HG03354 (cell line): ENCODE data around the gene FOXP1.

Experiments used
- ATAC-seq: cut with Tn5 transposase; IDR thresholded peaks from one replicate; pipeline ENCODE4 v1.9.1; 2021; ENCODE audit warnings: mild to moderate bottlenecking; ENCODE audit not compliant: unreplicated experiment, poor library complexity, severe bottlenecking

Gene FOXP1

DNA sequence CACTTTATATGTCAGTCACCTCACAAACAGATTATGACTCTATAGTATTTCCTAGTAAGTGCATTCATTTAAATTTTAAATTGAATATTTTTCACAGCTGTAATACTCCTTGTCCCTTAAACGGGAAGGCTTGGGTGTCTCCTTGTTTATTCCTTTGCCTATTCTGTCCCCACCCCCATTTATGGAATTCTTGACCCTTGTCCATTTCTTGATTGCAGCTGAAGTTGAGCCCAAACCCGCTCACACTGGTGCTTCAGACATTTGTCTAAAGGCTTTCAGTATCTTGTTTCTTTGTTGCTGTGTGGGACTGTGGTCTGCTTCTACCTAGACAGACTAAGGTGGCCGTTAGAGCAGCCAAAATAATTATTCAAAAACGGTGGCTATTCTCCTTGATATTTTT is 449.7 kb downstream of the FOXP1 start:
- no peak for ATAC-seq

DNA sequence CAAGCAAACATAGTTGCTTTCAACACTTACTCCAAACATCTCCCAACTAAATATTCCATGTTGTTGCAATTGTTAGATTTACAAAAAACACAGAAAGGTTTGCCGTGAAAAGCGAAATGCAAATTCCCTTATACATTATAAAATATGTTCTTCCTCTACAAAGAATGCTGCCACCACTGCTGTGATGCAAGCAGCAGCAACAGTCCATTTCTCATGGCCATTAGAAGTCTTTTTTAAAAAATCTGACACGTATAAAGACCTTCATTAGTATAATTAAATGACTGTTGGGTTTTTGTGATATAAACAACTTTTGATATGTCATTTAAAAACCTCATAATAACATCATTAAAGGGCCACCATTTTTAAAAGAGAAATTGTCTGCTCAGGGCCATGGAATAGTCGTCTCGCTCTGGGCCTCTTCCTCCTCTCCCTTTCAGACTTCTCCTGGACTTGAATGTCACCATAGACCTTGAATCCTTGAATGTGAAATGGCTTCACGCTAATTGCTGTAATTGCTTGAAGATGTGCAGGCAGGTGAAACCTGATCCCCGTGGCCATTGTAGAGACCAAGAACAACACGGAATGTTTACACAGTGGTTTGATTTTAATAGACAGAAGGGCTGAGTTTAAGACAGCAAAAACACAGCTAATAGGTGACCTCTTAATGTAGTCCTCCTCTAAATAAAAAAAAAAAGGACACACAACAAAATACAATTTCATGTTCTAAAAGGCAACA is 450.4 kb downstream of the FOXP1 start:
- no peak for ATAC-seq

DNA sequence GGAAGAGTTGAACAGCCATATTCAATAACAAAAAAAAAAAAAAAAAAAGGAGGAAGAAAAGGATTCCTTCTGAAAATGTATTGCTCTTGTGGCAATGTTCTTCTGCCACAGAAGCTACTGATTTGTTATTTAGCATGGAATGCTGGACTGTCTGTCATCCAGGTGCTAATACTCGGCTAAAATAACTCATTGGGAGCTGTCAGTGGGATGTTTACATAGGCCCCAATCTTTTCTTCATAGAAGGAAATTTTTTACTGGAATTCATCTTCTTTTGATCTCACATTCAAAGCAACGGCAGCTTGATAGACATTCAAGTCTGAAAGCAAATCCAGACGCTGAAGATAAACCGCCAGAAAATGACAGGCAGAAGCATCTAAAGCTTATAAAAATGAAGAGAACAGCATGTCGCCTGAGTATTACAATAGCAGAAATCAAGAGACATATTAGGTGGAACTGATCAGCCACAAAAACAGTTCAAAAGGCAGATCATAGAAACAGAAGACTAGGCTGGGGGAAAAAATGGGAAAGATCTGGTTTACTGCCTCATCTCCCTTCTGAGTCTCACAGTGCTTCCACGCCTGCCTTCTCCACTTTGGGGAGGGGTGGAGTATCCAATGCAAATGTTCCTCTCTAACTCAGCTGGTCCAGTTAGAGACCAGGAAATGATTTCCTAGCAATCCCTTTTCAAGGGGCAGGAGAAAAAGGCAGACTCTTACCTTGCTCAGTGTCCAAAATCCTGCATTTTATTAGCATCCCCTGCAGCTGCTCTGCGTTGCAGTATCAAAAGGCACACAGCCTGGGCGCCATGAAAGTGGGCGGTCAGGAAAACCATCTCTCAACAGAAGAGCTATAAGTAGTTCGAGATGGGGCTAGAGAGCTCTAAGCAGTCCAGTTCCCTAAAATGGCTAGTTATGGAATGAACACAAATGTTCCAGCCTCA is 451.9 kb downstream of the FOXP1 start:
- no peak for ATAC-seq

DNA sequence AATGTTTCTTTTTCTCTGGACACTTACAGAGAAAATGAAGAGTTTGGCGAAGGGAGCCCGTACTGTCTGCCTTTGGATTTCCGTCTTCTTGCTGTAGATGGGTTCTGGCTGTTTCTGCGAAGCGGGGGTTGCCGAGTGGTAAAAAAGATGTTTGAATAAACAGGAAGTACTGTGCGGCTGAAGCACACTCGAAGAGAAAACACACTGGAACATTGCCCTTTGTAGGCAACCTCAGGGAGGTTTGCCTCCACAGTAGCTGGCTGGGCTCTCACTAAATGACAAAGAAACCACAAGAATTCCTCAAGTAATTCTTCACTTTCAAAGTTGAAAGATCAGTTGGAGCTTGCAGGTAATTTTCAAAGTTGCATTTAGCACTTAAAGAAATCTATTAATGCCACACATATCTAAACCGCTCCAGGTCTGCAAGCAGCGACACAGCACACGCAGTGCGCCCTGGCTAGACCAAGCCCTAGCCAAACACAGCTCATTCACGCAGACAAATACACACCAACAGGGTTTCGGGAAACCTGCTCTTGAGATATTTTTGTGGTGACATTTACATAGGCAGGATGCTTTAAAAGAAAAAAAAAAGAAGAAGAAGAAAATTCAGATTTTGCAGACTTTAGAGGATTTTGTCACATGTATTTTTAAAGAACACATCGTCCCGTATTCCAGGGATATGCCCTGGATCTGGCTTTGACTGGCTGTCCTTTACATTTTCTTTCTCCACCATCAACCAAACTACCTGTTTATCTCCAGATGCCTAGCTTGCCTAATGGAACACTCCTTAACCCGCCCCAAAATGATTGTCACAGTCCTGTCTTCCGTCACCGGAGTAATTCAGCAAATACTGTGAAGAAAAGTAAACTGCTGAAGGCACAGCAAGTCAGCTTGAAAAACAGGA is 452.8 kb downstream of the FOXP1 start:
- ATAC-seq, result peak; percentile 85

DNA sequence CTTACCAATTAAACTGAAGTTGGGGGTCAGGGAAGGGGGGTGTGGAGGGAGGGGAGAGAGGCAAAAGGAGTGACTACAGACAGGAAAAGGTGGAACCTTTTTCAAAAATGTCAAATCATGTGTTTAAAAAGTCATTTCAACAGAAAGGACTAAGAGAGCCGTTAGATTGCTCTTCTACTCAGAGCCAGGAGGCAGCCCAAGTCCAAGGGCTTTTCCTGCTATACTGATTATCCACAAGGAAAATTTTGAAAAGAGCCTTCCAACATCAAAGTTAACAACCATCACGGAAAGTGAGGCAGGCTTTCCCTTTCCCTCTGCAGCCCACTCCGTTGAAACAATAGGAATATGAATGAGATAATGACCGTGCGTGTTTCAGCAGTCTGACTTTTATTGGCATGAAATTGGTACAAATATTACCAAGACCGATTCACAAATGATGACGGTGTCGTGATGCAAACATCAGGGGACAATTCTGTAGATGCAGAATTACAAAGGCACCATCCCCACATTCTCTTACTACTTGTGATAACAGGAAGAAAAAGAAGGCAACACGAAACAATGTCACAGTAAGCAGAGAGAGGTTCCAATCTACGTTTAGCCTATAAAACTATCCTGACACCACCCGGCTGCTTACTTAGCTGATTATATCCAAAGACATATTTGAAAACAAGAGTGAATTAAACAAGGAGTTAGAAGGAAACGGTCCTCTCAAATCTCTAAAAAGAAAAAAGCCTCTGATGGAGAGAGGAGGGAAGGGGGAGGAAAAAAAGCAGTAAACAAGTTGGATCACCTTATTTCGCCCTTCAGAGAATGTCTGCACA is 453.7 kb downstream of the FOXP1 start:
- no peak for ATAC-seq

DNA sequence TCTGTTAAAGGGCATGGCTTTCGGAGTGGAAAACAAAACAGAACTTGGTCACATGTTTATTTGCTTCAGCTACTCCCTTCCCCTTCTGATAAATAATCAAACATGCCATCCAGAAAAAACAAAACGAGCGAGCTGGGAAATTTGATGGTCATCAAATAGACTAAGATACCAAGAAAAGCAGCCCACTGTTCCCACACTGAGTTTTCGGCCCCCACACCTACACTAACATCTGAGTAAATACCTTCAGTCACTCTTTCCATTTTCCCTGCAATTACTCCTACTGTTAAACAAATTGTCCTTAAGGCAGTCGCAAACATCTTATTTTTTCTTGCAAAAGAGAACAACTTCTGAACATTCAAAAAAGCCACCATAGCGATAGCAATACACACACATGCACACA is 454.6 kb downstream of the FOXP1 start:
- ATAC-seq, result no peak

DNA sequence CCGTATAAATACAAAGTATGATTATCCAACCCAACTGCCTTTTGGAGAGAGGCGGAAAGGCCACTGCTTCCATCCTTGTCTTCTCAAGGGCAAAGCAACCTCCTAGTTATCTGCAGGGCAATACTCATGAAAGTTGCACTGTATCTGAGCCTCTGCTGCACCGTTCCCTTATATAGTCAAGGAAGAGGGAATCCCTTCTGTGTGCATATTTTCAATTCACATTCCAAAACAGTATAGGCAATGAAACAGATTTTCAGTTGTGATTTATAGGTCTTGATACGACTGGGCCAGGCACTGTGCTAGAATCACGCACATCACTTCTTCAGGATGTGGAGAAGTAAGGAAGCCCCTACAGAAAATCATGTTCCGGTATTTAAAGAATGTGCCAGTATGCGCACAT is 455.7 kb downstream of the FOXP1 start:
- no peak for ATAC-seq

DNA sequence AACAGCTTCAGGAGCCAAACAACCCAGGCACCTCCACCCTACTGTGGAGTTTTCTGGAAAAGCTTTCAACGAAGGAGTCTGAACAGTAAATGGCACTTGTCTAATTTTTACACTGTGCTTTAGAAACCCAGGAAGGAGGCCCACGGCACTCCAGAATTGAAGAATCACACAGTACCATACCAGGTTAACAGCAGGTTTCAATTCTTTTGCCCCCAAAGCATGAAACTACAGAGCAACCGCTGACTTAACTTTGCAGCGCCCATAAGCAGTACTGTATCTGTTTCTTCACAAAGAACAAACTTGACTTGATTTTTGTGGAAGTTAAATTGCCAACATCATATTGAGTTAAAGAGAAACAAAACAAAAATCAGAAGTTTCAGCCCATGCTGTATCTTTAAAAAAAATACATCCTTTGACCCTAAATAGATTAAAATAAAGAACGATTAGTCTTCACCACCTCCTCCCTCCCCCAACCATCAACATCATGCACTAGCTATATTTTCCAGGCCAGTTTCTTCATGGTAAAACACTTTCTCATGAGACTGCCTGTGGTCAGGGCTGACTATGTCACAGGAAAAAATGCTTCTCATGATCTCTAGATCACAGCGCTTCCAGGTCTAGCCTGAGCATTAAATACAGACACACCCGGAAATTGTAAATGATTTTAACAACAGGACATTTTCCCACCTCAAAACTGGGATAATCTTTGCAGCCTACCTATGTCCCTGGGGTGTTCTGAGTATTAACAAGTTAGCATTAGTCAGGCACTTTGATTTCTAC is 456.3 kb downstream of the FOXP1 start:
- no peak for ATAC-seq

DNA sequence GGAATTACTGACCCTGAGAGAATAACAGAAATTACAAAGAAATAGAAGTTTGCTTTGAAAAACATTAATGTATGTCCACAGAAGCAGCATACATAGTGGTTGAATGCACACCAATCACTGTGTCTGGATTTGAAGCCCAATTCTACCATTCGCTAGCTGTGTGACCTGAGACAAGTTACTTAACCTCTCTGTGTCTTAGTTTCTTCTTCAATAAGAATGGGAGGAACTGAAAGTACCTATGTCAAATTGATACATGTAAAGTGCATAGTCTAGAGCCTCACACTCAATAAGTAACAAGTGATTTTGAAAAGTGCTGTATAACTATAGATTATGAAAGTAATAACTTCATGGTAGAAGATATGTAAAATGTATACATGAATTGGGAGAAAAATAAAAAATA is 457.8 kb downstream of the FOXP1 start:
- ATAC-seq, result no peak

DNA sequence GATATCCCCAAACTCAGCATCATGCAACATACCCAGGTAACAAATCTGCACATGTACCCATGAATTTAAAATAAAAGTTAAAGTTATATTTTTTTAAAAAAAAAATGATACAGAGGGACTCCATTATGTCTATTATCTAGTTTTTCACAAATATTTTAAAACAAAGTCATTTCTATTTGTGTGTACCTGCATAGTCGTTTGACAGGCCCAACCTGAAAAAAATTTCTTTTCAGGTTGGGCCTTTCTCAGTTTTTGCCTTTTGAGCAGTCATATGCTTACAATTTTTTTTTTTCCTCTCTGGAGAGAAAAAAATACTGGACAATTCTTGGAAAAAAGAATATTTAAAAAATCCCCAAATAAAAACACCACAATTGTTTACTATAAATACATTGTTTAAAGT is 459.5 kb downstream of the FOXP1 start:
- ATAC-seq, result no peak

DNA sequence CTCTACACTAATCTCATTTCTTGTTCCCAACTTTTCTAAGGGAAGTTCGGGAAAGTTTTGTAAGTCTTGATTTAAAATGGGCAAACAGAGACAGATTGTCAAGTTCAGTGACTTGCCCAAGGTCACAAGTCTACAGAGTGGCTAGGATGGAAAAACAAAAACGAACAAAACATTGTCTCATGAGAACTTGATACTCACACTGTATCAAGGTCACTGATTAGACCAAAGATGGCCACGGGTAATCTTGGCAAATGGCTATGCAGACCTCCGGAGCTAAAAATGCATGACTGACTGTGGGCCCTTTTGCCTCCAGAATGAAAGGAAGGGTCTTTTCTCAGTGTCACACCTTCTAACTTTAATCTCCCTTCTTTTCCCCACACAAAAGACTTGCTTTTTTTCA is 460.9 kb downstream of the FOXP1 start:
- ATAC-seq, result no peak

DNA sequence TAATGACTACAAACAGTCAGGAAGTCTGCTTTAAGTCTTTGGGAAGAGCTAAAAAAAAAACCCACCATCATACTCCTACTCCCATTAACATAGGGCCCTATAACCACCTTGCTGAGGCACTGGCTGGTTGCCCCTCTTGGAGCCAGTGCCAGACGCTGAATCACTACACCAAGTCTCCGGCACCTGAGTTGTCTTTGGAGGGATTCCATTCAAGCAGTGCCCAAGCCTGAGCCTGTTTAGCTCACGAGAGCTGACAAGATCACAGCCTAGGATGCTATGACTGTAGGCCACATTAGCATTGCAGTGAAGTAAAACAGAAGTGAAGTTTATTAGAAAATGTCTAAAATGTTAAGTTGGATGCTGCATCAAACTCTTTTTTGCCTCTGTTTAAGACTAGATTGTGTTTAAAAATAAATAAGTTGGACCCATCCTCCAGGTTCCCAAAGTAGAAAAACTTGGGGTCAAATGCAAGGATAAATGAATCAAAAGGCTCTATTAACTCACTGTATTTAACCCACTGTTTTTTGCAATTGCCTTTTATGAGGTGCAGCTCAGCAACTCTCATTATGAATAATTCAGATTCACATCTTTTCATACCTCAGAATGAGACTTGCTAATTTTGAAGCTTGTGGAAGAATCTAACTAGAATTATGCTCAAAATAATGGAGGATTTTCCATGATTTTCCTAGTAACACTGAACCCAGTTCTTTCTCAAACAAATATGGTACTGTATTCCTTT is 461.9 kb downstream of the FOXP1 start:
- ATAC-seq, result no peak

DNA sequence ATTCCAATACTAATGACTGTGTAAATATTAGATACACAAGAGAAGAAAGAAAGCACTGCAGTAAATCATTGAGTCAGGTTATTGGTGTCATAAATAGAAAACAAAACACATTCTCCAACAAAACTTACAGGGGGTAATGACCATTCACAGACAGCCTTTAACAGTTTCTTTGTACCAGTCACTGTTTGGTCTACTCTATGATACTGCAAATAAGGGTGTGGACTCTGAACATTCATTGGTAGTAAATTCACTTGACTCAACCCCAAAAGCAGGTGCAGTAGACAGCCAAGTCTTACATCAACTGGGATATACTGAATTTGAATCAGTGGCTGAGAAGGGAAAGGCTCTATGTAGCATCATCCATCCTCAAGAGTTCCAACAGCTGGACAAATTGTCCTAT is 463.5 kb downstream of the FOXP1 start:
- ATAC-seq, result no peak

DNA sequence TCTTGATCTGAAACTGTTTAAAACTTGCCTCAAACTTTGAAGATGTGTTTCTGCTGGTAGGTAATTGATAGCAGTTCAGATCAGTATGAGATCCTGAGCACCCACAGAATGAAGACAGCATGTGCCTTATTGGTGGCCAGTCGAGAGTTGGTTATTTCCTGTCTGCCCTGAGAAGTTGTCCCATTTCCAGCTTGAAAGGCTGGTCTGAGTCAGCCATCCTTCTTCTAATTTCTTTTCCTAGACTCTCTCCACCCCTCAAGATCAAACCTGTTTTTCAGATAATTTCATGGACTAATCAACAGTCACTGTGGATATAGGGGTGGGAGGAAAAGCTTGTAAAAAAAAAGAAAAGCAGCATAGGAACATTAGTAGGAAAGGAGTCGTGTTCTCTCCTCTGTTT is 464.4 kb downstream of the FOXP1 start:
- no peak for ATAC-seq

DNA sequence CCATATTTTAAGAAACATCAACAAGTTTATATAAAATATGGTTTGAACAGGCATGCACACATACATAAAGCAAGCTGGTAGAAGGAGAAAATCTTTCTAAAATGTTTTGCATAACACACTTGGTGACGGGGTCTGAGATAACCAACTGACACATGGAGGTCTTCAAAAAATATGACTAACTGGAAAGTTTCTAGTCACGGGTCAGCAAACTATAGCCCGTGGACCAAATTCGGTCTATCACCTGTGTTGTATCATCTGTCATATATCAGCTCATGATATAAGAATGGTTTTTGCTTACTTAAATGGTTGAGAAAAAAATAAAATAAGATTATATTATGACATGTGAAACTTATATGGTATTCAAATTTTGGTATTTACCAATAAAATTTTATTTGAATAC is 465.1 kb downstream of the FOXP1 start:
- ATAC-seq, result no peak

DNA sequence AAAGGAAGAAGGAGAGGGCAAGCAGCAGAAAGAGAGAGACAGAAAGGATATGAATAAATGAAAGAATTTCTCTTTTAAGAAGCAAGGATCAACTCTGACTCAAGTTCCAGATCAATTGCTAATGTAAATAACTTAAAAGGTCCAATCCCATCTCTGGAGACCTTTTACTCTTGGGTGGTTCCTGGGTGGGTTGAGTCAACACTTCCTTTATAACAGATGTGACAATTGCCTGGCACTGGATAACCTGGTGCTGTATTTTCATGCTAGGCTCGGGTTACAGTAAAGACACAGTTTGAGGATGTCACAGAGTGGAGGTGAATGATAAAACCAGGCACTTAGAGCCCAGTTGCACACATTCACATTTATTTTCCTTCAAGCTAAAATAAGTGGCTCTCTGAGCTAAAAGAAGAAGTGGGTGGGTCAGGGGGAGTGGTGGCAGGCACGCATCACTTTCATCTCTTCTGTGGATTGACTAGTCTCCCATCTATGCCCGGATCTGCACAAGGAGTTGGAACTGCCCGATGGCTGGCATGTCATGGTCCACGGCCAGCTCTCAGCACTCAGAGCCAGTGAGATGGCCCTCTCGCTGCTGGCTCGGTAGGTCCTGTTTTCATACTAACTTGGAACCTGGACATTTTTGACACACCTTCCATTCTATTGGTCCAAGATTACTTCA is 465.8 kb downstream of the FOXP1 start:
- ATAC-seq, result no peak

DNA sequence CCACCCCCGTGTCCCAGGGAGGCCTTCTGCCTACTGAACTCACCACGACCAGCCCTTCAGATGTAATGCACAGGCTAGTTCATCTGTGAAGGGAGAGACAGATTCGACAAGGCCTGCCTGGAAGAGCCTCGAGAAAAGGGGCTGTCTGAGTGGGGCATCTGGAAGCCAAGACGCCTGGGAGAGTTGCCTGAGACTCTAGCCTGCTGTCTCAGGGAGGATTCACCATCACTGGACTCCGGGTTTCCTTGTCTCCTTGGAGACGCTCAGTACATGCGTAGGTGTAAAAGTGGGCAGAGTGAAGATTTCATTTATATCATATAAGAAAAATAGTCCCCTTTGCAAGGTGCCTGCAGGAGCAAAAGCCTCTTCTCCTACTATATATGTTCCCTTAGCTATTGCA is 468.9 kb downstream of the FOXP1 start:
- ATAC-seq, result no peak
